Activated naive CD8-positive, alpha-beta T cell treated with anti-CD3 and anti-CD28 coated beads, Interleukin-2, amount 10 ng/mL, durations not matched to agents 7 days and 5 days (primary cell): ENCODE data around the gene PLXDC2. TPM values are rescaled to one million over a fixed set of nuclear protein-coding genes. Genes with fewer than 3 reads are reported as not detected.

Source experiments
- ATAC-seq: fragments of 150-1000 bp; cut with Tn5 transposase; one replicate; pipeline ENCODE4 v1.10.0; 2021; ENCODE audit warnings: low read depth, moderate library complexity
- POLR2A ChIA-PET: fragments of 350-600 bp; sonication (Branson Sonifier 250); formaldehyde crosslinking; loops from one replicate; lab custom pipeline; 2021; ENCODE audit warnings: antibody characterized with exemption; lab: Charles Lee
- DNase-seq: peaks from one replicate; pipeline ENCODE4 v3.0.0; 2021
- H3K27ac Mint-ChIP-seq: one replicate; pipeline ENCODE4 v1.8.0; 2022; ENCODE audit warnings: mild to moderate bottlenecking, mixed read lengths
- H3K27me3 Mint-ChIP-seq: one replicate; pipeline ENCODE4 v1.8.0; 2022; ENCODE audit warnings: mild to moderate bottlenecking, moderate library complexity, mixed read lengths
- H3K36me3 Mint-ChIP-seq: one replicate; pipeline ENCODE4 v1.8.0; 2021; ENCODE audit warnings: mild to moderate bottlenecking, mixed read lengths
- H3K4me1 Mint-ChIP-seq: one replicate; pipeline ENCODE4 v1.8.0; 2021; ENCODE audit warnings: mixed read lengths
- H3K4me3 Mint-ChIP-seq: one replicate; pipeline ENCODE4 v1.8.0; 2022; ENCODE audit warnings: mild to moderate bottlenecking, moderate library complexity, mixed read lengths
- H3K9me3 Mint-ChIP-seq: one replicate; pipeline ENCODE4 v1.8.0; 2021; ENCODE audit warnings: mixed read lengths
- total RNA-seq, 2 experiments: library from RNA; stranded (reverse); gene quantifications; one replicate each; pipeline ENCODE4 v1.2.3, GENCODE V29; 2021

The PLXDC2 gene
- total RNA-seq, 2 experiments from 2014 or later = 0.86 to 1.0 TPM

- Mint-ChIP-seq H3K4me3 (no peak overlapping the region), H3K9me3 (peaks cover 9% of the 10 kb centered on the region), H3K27me3 (no peaks in the 10 kb centered on the region), H3K27ac (no peak overlapping the region), H3K36me3 (no peaks in the 10 kb centered on the region), H3K4me1 (no peaks in the 10 kb centered on the region)
- POLR2A ChIA-PET = no interaction called here
- ATAC-seq = no peak
- no peak for DNase-seq
Observed at GRCh38 chr10:19931894-19932590, 115.8 kb downstream of the PLXDC2 start.

DNA sequence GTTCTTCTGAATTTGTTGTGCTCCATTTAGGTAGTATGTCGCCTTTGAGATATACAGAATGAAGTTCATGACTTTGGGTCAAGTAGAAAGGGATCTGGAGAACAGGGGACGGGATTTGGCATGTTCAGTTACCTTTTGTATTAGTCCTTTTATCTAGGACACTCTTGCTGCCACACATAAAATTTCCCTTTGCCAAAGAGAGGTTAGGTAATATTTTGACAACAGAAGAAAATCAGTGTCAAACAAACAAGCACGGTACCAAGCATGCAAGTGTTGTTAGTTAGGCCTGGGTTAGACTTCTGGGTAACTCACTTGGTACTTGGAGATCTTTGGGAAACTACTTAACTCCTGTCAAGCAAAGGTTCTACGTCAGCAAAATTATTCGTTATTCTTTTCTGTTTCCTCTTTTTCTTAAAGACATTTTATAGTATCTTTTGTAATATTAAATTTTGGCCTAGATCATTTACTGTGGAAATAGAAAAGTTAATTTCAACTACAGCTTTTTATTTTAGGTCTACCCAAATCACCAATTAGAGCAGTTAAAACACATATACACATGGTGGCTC lies 116.7 kb downstream of the PLXDC2 start:
- DNase-seq (no peak), ATAC-seq (no peak)
- H3K27me3 Mint-ChIP-seq = no peaks in the 10 kb centered on the region
- POLR2A ChIA-PET = no interaction called here
- H3K4me1 Mint-ChIP-seq = no peaks in the 10 kb centered on the region
- no peak overlapping the region for H3K27ac Mint-ChIP-seq
- H3K4me3 Mint-ChIP-seq = no peak overlapping the region
- no peaks in the 10 kb centered on the region for H3K36me3 Mint-ChIP-seq
- H3K9me3 Mint-ChIP-seq = peaks cover 10% of the 10 kb centered on the region

GRCh38 chr10:19933772-19934171 lies 117.5 kb downstream of the PLXDC2 start:
- DNase-seq = no peak
- H3K27me3 Mint-ChIP-seq = no peaks in the 10 kb centered on the region
- H3K36me3 Mint-ChIP-seq = no peaks in the 10 kb centered on the region
- no peak overlapping the region for H3K4me3 Mint-ChIP-seq
- H3K4me1 Mint-ChIP-seq = no peaks in the 10 kb centered on the region
- POLR2A ChIA-PET = no interaction called here
- no peak for ATAC-seq
- H3K27ac Mint-ChIP-seq = no peak overlapping the region
- H3K9me3 Mint-ChIP-seq = peaks cover 8% of the 10 kb centered on the region

- no peaks in the 10 kb centered on the region for H3K4me1 Mint-ChIP-seq
- ATAC-seq (no peak), DNase-seq (no peak)
- no peaks in the 10 kb centered on the region for H3K27me3 Mint-ChIP-seq
- no peak overlapping the region for H3K27ac Mint-ChIP-seq
- POLR2A ChIA-PET = no interaction called here
- peaks cover 8% of the 10 kb centered on the region for H3K9me3 Mint-ChIP-seq
- no peaks in the 10 kb centered on the region for H3K36me3 Mint-ChIP-seq
- H3K4me3 Mint-ChIP-seq = no peak overlapping the region
Observed at GRCh38 chr10:19935176-19935575, 118.9 kb downstream of the PLXDC2 start.

DNA sequence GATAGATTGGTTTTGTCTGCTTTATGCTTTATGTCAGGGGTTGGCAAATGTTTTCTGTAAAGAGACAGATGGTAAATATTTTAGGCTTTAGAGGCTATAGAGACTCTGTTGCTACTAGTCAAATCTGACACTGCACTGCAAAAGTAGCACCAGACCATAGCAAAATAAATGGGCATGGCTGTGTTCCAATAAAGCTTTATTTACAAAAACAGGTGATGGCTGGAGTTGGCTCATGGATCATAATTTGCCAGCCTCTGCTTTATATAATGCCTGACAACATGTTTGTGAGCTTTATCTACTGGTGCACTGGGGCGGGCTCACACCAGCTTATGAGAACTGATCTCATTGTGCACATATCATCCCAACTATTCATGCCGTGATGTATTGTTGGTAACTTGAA lies 120.1 kb downstream of the PLXDC2 start:
- Mint-ChIP-seq H3K9me3 (peaks cover 8% of the 10 kb centered on the region), H3K4me3 (no peak overlapping the region), H3K27ac (no peak overlapping the region), H3K27me3 (no peaks in the 10 kb centered on the region), H3K36me3 (no peaks in the 10 kb centered on the region), H3K4me1 (no peaks in the 10 kb centered on the region)
- no peak for ATAC-seq
- no peak for DNase-seq
- POLR2A ChIA-PET = interaction anchor here (0.6 kb wide), 1 partner anchor 149 kb away, joined by 3 read pairs; no protein-coding TSS in a partner anchor

DNA sequence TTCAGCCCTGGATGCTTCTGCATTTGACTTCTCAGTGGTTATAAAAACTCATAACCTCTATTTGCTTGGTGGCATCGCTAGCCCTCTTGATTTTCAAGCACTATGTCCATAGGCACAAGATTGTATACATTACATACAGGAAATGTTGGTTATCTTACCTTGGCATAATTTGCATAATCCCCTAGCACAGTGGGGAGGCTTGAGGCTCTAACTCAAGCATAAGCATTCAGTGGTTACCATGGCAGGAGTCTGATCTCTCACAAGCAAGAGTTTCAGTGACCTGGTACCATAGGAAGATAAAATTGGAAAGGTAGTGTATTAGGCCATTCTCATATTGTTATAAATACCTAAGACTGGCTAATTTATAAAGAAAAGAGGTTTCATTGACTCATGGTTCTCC lies 121.8 kb downstream of the PLXDC2 start:
- no peaks in the 10 kb centered on the region for H3K27me3 Mint-ChIP-seq

GRCh38 chr10:19941206-19941880 lies 125.1 kb downstream of the PLXDC2 start:
- peaks cover 10% of the 10 kb centered on the region for H3K9me3 Mint-ChIP-seq
- no peak overlapping the region for H3K4me3 Mint-ChIP-seq
- H3K27me3 Mint-ChIP-seq = no peaks in the 10 kb centered on the region
- no peak for ATAC-seq
- DNase-seq = no peak
- no peaks in the 10 kb centered on the region for H3K36me3 Mint-ChIP-seq
- no peak overlapping the region for H3K27ac Mint-ChIP-seq
- H3K4me1 Mint-ChIP-seq = no peaks in the 10 kb centered on the region
- POLR2A ChIA-PET = no interaction called here

More for the DNA sequence above, 121.8 kb downstream of the PLXDC2 start:
- no peak overlapping the region for H3K27ac Mint-ChIP-seq
- DNase-seq = no peak
- H3K4me3 Mint-ChIP-seq = no peak overlapping the region
- no peak for ATAC-seq
- peaks cover 8% of the 10 kb centered on the region for H3K9me3 Mint-ChIP-seq
- POLR2A ChIA-PET = no interaction called here
- no peaks in the 10 kb centered on the region for H3K36me3 Mint-ChIP-seq
- no peaks in the 10 kb centered on the region for H3K4me1 Mint-ChIP-seq

- no peak overlapping the region for H3K4me3 Mint-ChIP-seq
- no peak overlapping the region for H3K27ac Mint-ChIP-seq
- H3K27me3 Mint-ChIP-seq = no peaks in the 10 kb centered on the region
- no peak for ATAC-seq
- H3K4me1 Mint-ChIP-seq = no peaks in the 10 kb centered on the region
- H3K36me3 Mint-ChIP-seq = no peaks in the 10 kb centered on the region
- POLR2A ChIA-PET = no interaction called here
- DNase-seq = no peak
- H3K9me3 Mint-ChIP-seq = peaks cover 5% of the 10 kb centered on the region
Observed at GRCh38 chr10:19944911-19945663, 128.9 kb downstream of the PLXDC2 start.

DNA sequence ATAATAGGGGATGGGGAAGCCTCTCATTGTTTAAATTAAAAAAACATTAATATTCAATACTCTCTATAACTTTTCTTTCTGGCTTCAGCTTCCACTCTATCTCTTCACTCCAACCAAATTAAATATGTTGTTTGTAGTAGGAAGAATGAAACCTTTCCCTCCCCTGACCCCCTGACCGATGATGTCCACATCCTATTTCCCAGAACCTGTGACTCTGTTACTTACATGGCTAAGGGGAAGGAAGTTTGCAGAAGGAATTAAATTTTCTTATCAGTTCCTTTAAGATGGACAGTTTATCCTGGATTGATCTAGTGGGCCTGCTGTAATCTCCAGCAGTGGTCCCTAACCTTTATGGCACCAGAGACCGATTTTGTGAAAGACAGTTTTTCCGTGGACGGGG lies 130.0 kb downstream of the PLXDC2 start:
- no peaks in the 10 kb centered on the region for H3K27me3 Mint-ChIP-seq
- ATAC-seq = no peak
- peaks cover 5% of the 10 kb centered on the region for H3K9me3 Mint-ChIP-seq
- POLR2A ChIA-PET = no interaction called here
- H3K4me3 Mint-ChIP-seq = no peak overlapping the region
- DNase-seq = no peak
- H3K4me1 Mint-ChIP-seq = no peaks in the 10 kb centered on the region
- no peaks in the 10 kb centered on the region for H3K36me3 Mint-ChIP-seq
- H3K27ac Mint-ChIP-seq = no peak overlapping the region

GRCh38 chr10:19946791-19947190 lies 130.6 kb downstream of the PLXDC2 start:
- H3K9me3 Mint-ChIP-seq = peaks cover 5% of the 10 kb centered on the region
- POLR2A ChIA-PET = no interaction called here
- no peak overlapping the region for H3K27ac Mint-ChIP-seq
- H3K4me1 Mint-ChIP-seq = no peaks in the 10 kb centered on the region
- H3K27me3 Mint-ChIP-seq = no peaks in the 10 kb centered on the region
- no peaks in the 10 kb centered on the region for H3K36me3 Mint-ChIP-seq
- DNase-seq = no peak
- no peak overlapping the region for H3K4me3 Mint-ChIP-seq
- no peak for ATAC-seq

DNA sequence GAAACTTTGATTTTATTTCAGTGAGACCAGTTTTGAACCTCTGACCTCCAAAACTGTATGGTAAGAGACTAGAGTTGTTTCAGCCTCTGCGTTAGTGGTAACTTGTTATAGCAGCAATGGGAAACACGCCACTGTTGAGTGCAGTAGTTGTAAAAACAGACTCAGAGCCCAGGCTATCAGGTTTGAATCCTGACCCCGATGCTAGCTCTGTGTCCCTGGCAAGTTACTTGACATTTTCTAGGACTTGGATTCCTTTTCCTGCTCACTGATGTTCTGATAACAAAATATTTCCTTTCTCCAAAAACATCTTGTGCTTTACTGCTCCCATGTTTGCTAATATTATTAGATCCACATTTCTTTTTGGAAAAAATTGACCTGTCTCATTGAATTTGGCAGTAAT lies 131.0 kb downstream of the PLXDC2 start:
- ATAC-seq (no peak), DNase-seq (no peak)
- Mint-ChIP-seq H3K9me3 (peaks cover 5% of the 10 kb centered on the region), H3K4me3 (no peak overlapping the region), H3K27me3 (no peaks in the 10 kb centered on the region), H3K27ac (no peak overlapping the region), H3K4me1 (no peaks in the 10 kb centered on the region), H3K36me3 (no peaks in the 10 kb centered on the region)
- POLR2A ChIA-PET = no interaction called here

- H3K4me1 Mint-ChIP-seq = no peaks in the 10 kb centered on the region
- no peaks in the 10 kb centered on the region for H3K36me3 Mint-ChIP-seq
- no peak for DNase-seq
- no peak for ATAC-seq
- no peak overlapping the region for H3K27ac Mint-ChIP-seq
- H3K4me3 Mint-ChIP-seq = no peak overlapping the region
- H3K27me3 Mint-ChIP-seq = no peaks in the 10 kb centered on the region
- peaks cover 5% of the 10 kb centered on the region for H3K9me3 Mint-ChIP-seq
- POLR2A ChIA-PET = no interaction called here
Observed at GRCh38 chr10:19947656-19948055, 131.4 kb downstream of the PLXDC2 start.

GRCh38 chr10:19952224-19953010 lies 136.2 kb downstream of the PLXDC2 start:
- H3K36me3 Mint-ChIP-seq = no peaks in the 10 kb centered on the region
- H3K4me3 Mint-ChIP-seq = no peak overlapping the region
- POLR2A ChIA-PET = no interaction called here
- H3K27ac Mint-ChIP-seq = no peak overlapping the region
- no peak for DNase-seq
- H3K4me1 Mint-ChIP-seq = no peaks in the 10 kb centered on the region
- ATAC-seq = no peak
- H3K27me3 Mint-ChIP-seq = no peaks in the 10 kb centered on the region
- H3K9me3 Mint-ChIP-seq = no peaks in the 10 kb centered on the region
